CD14-positive monocyte (primary cell): ENCODE results near the gene CYP46A1. TPM values are rescaled to one million over a fixed set of nuclear protein-coding genes. Genes with fewer than 3 reads are reported as not detected.

Experiments used
- DNase-seq, 3 donors: peaks; one replicate each; pipeline ENCODE4 v3.0.0-alpha.2; 2011 to 2022
- H2AFZ ChIP-seq: 2 replicates; pipeline ENCODE4 v1.6.0; 2012; ENCODE audit warnings: mild to moderate bottlenecking, low read depth, low read length, inconsistent platforms; ENCODE audit not compliant: insufficient read depth, poor library complexity, severe bottlenecking
- H3K27ac ChIP-seq, 2 donors: 1 replicate in 1 of 2; 2 replicates in 1 of 2; pipeline ENCODE4 v1.5.1; 2012 to 2013; ENCODE audit warnings: low read length in 2 of 2, control low read depth in 1 of 2, inconsistent platforms in 1 of 2, low read depth in 1 of 2, mild to moderate bottlenecking in 1 of 2
- H3K27me3 ChIP-seq, 2 donors: one replicate each; pipeline versions ENCODE4 v1.6.0 to v1.6.1; 2011 to 2013; ENCODE audit warnings: low read length in 2 of 2; ENCODE audit not compliant: control insufficient read depth in 2 of 2, insufficient read depth in 2 of 2
- H3K36me3 ChIP-seq, 2 donors: replicated peaks in 1 of 2; 1 replicate in 1 of 2; 2 replicates in 1 of 2; pipeline versions ENCODE4 v1.5.1 to v1.6.1; 2012 to 2013; ENCODE audit warnings: low read length in 2 of 2, control low read depth in 1 of 2, inconsistent platforms in 1 of 2, mild to moderate bottlenecking in 1 of 2; ENCODE audit not compliant: insufficient read depth in 2 of 2, control insufficient read depth in 1 of 2
- H3K4me1 ChIP-seq, 2 donors: 1 replicate in 1 of 2; 2 replicates in 1 of 2; pipeline versions ENCODE4 v1.5.1 to v1.6.1; 2012 to 2013; ENCODE audit warnings: low read length in 2 of 2, control low read depth in 1 of 2, inconsistent platforms in 1 of 2, mild to moderate bottlenecking in 1 of 2, moderate library complexity in 1 of 2; ENCODE audit not compliant: insufficient read depth in 2 of 2, control insufficient read depth in 1 of 2
- H3K4me2 ChIP-seq: replicated peaks from 2 replicates; pipeline ENCODE3; 2012; ENCODE audit warnings: low read length, moderate library complexity, mild to moderate bottlenecking; ENCODE audit not compliant: poor library complexity, severe bottlenecking; ENCODE audit errors: extremely low read depth
- H3K4me3 ChIP-seq, 3 experiments: fragments of 200-600 bp in 1 of 3; sonication (generic) in 1 of 3; replicated peaks in 1 of 3; 1 replicate in 2 of 3; 2 replicates in 1 of 3; pipeline ENCODE4 v1.5.1; 2011 to 2013; ENCODE audit warnings: low read length in 3 of 3, mild to moderate bottlenecking in 3 of 3, control low read depth in 2 of 3, low read depth in 2 of 3, inconsistent platforms in 1 of 3, moderate library complexity in 1 of 3
- H3K79me2 ChIP-seq: 2 replicates; pipeline ENCODE4 v1.6.0; 2012; ENCODE audit warnings: mild to moderate bottlenecking, control low read depth, inconsistent platforms, low read length, moderate library complexity; ENCODE audit not compliant: insufficient read depth
- H3K9ac ChIP-seq: 2 replicates; pipeline ENCODE4 v1.6.0; 2017; ENCODE audit warnings: low read length, mild to moderate bottlenecking; ENCODE audit not compliant: insufficient read depth, poor library complexity, severe bottlenecking
- H3K9me3 ChIP-seq, 2 donors: replicated peaks in 1 of 2; 1 replicate in 1 of 2; 2 replicates in 1 of 2; pipeline versions ENCODE4 v1.5.1 to v1.6.1; 2012 to 2013; ENCODE audit warnings: low read length in 2 of 2, control low read depth in 1 of 2; ENCODE audit not compliant: control insufficient read depth in 1 of 2, insufficient read depth in 1 of 2
- H4K20me1 ChIP-seq: 2 replicates; pipeline ENCODE4 v1.6.0; 2012; ENCODE audit warnings: mild to moderate bottlenecking, low read length, control low read depth, moderate library complexity; ENCODE audit not compliant: insufficient read depth
- H3K27ac Mint-ChIP-seq, 7 donors: one replicate each; pipeline ENCODE4 v1.8.0; 2020; ENCODE audit warnings: mild to moderate bottlenecking in 7 of 7, mixed read lengths in 7 of 7, moderate library complexity in 6 of 7, inconsistent platforms in 2 of 7
- H3K27me3 Mint-ChIP-seq, 3 donors: one replicate each; pipeline ENCODE4 v1.8.0; 2021 to 2022; ENCODE audit warnings: low read depth in 3 of 3, mild to moderate bottlenecking in 3 of 3, mixed read lengths in 3 of 3, moderate library complexity in 3 of 3, inconsistent platforms in 1 of 3
- H3K36me3 Mint-ChIP-seq, 2 donors: one replicate each; pipeline ENCODE4 v1.8.0; 2020; ENCODE audit warnings: mixed read lengths in 2 of 2, inconsistent platforms in 1 of 2, mild to moderate bottlenecking in 1 of 2
- H3K4me1 Mint-ChIP-seq: one replicate; pipeline ENCODE4 v1.8.0; 2020; ENCODE audit warnings: mild to moderate bottlenecking, mixed read lengths
- H3K4me3 Mint-ChIP-seq, 2 donors: one replicate each; pipeline ENCODE4 v1.8.0; 2020; ENCODE audit warnings: mild to moderate bottlenecking in 2 of 2, mixed read lengths in 2 of 2, moderate library complexity in 1 of 2
- H3K9me3 Mint-ChIP-seq, 7 donors: one replicate each; pipeline ENCODE4 v1.8.0; 2020 to 2022; ENCODE audit warnings: mixed read lengths in 7 of 7, mild to moderate bottlenecking in 6 of 7, moderate library complexity in 6 of 7, inconsistent platforms in 2 of 7
- CTCF ChIP-seq: fragments of 200-600 bp; IDR thresholded peaks from one replicate; pipeline ENCODE4 v1.8.0; 2022; ENCODE audit warnings: antibody characterized with exemption, mild to moderate bottlenecking
- WGBS: methylation state at CpG from one replicate; pipeline ENCODE4 v1.1.5; 2013; ENCODE audit warnings: missing lambda C conversion rate; ENCODE audit not compliant: insufficient coverage; 5-methylcytosine and 5-hydroxymethylcytosine counted together
- intact Hi-C, 2 donors: fragments of 100-400 bp; cut with micrococcal nuclease; formaldehyde crosslinking; loops; one replicate each; pipeline versions ENCODE4 v1.15.0 to v1.15.1; 2023
- polyA plus RNA-seq, 3 donors: library from polyadenylated mRNA; depleted of rRNA in 1 of 3; unstranded in 2 of 3; stranded (reverse) in 1 of 3; fragments of 300-500 nt in 2 of 3; fragments of >200 nt in 1 of 3; fragmentation: Illumina TruSeq in 2 of 3; gene quantifications; 1 replicate in 2 of 3; 2 replicates in 1 of 3; pipeline ENCODE4 v1.2.3, GENCODE V29; 2012 to 2021

Gene CYP46A1
- polyA plus RNA-seq, 3 donors = not detected

GRCh38 chr14:99707921-99708320 is 23.8 kb downstream of the CYP46A1 start:
- no peak for TF ChIP-seq CTCF
- no peak for DNase-seq
- 96% methylated on average over 9 of the region's 9 CpGs for WGBS
- H3K27ac Mint-ChIP-seq = no peak overlapping the region
- peaks cover 3 to 5% (median 3%) of the 10 kb centered on the region in 3 donors for H3K27me3 Mint-ChIP-seq
- Histone ChIP-seq H3K79me2 (no peaks in the 10 kb centered on the region), H3K4me1 (no peaks in the 10 kb centered on the region), H4K20me1 (no peaks in the 10 kb centered on the region), H2AFZ (no peak overlapping the region), H3K36me3 (no peaks in the 10 kb centered on the region), H3K27ac (no peak overlapping the region), H3K4me3 (no peak overlapping the region), H3K9ac (no peak overlapping the region), H3K27me3 (no peaks in the 10 kb centered on the region), H3K4me2 (no peak overlapping the region), H3K9me3 (peaks cover 19 to 27% of the 10 kb centered on the region in 2 donors)
- intact Hi-C loops = no loop called here
- no peaks in the 10 kb centered on the region for H3K4me1 Mint-ChIP-seq
- peaks cover 11 to 29% (median 18%) of the 10 kb centered on the region in 7 donors for H3K9me3 Mint-ChIP-seq
- H3K4me3 Mint-ChIP-seq = no peak overlapping the region
- peaks cover 0 to 4% of the 10 kb centered on the region in 2 donors for H3K36me3 Mint-ChIP-seq

GRCh38 chr14:99708449-99708848 is 24.4 kb downstream of the CYP46A1 start:
- intact Hi-C loops = no loop called here
- Histone ChIP-seq H3K4me1 (no peaks in the 10 kb centered on the region), H2AFZ (no peak overlapping the region), H3K4me3 (no peak overlapping the region), H3K9ac (no peak overlapping the region), H3K36me3 (no peaks in the 10 kb centered on the region), H3K27ac (no peak overlapping the region), H3K79me2 (no peaks in the 10 kb centered on the region), H3K9me3 (peaks cover 13 to 22% of the 10 kb centered on the region in 2 donors), H4K20me1 (no peaks in the 10 kb centered on the region), H3K4me2 (no peak overlapping the region), H3K27me3 (no peaks in the 10 kb centered on the region)
- peaks cover 6 to 8% (median 8%) of the 10 kb centered on the region in 3 donors for H3K27me3 Mint-ChIP-seq
- DNase-seq = no peak
- TF ChIP-seq CTCF = no peak
- WGBS = 98% methylated on average over 4 of the region's 7 CpGs
- peaks cover 0 to 2% of the 10 kb centered on the region in 2 donors for H3K36me3 Mint-ChIP-seq
- no peak overlapping the region for H3K4me3 Mint-ChIP-seq
- peaks cover 5 to 23% (median 13%) of the 10 kb centered on the region in 7 donors for H3K9me3 Mint-ChIP-seq
- no peaks in the 10 kb centered on the region for H3K4me1 Mint-ChIP-seq
- H3K27ac Mint-ChIP-seq = no peak overlapping the region
